SK-N-SH (cell line): ENCODE data around the gene NCS1.
"Not testable (repeated sequence)": the region's sequence is repeated elsewhere in the genome, so short reads cannot be mapped to it uniquely, and the experiment has no call there.

ENCODE experiments used
- EZH2phosphoT487 ChIP-seq: fragments of 200-600 bp; sonication (generic); IDR thresholded peaks from 2 replicates; pipeline ENCODE4 v1.6.1; 2017; ENCODE audit warnings: low read depth, mixed run types, mild to moderate bottlenecking, antibody characterized with exemption, moderate library complexity, borderline replicate concordance
- GATA2 ChIP-seq: sonication (generic); formaldehyde crosslinking; IDR thresholded peaks from 2 replicates; pipeline ENCODE4 v1.5.0; 2020; ENCODE audit warnings: mild to moderate bottlenecking, missing genetic modification reagents
- JUND ChIP-seq: IDR thresholded peaks from 2 replicates; pipeline ENCODE4 v1.4.0; 2012
- MEF2A ChIP-seq: IDR thresholded peaks from 2 replicates; pipeline ENCODE4 v1.4.0; 2012; ENCODE audit warnings: low read depth, borderline replicate concordance
- MXI1 ChIP-seq: IDR thresholded peaks from 2 replicates; pipeline ENCODE4 v1.6.1; 2012; ENCODE audit warnings: mild to moderate bottlenecking, low read depth, low read length, improper control_type of control experiment
- POLR2AphosphoS5 ChIP-seq: IDR thresholded peaks from 2 replicates; pipeline ENCODE4 v1.6.1; 2012; ENCODE audit warnings: low read depth, low read length
- RFX5 ChIP-seq: IDR thresholded peaks from 2 replicates; pipeline ENCODE4 v1.6.1; 2012; ENCODE audit warnings: mild to moderate bottlenecking, improper control_type of control experiment, low read length
- TAF1 ChIP-seq: IDR thresholded peaks from 2 replicates; pipeline ENCODE4 v1.6.1; 2012; ENCODE audit warnings: low read depth, mild to moderate bottlenecking, low read length, moderate library complexity, borderline replicate concordance
- TCF12 ChIP-seq: IDR thresholded peaks from 2 replicates; pipeline ENCODE4 v1.4.0; 2012
- TF ChIP-seq, protein P1 (sequence below): fragments of 200-600 bp; sonication (generic); IDR thresholded peaks from 2 replicates; pipeline ENCODE4 v1.6.1; 2017; ENCODE audit warnings: antibody characterized with exemption, mild to moderate bottlenecking, moderate library complexity
- TF ChIP-seq, protein P2 (sequence below): IDR thresholded peaks from 2 replicates; pipeline ENCODE4 v1.6.1; 2012; ENCODE audit warnings: mild to moderate bottlenecking, low read depth, low read length, moderate library complexity
- TF ChIP-seq, protein P3 (sequence below): IDR thresholded peaks from 2 replicates; pipeline ENCODE4 v1.4.0; 2012; ENCODE audit warnings: low read depth
- TF ChIP-seq, protein P4 (sequence below): fragments of 150-350 bp; IDR thresholded peaks from 2 replicates; pipeline ENCODE4 v1.6.1; 2017; ENCODE audit warnings: antibody characterized with exemption, low read length, low read depth, borderline replicate concordance
- TF ChIP-seq, protein P5 (sequence below): IDR thresholded peaks from 2 replicates; pipeline ENCODE4 v1.4.0; 2012; ENCODE audit warnings: low read depth, borderline replicate concordance

DNA sequence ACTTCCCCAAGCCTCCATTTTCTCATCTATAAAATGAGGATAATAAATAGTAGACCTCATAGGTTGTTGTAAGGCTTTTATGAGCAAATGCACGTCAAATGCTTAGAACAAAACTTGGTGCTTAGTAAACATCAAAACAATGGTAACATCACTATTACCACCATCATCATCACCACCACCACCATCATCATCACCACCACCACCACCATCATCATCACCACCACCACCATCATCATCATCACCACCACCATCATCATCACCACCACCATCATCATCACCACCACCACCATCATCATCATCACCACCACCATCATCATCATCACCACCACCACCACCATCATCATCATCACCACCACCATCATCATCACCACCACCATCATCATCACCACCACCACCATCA, 105.3 kb downstream of the NCS1 start:
- TF ChIP-seq, protein P1, sequence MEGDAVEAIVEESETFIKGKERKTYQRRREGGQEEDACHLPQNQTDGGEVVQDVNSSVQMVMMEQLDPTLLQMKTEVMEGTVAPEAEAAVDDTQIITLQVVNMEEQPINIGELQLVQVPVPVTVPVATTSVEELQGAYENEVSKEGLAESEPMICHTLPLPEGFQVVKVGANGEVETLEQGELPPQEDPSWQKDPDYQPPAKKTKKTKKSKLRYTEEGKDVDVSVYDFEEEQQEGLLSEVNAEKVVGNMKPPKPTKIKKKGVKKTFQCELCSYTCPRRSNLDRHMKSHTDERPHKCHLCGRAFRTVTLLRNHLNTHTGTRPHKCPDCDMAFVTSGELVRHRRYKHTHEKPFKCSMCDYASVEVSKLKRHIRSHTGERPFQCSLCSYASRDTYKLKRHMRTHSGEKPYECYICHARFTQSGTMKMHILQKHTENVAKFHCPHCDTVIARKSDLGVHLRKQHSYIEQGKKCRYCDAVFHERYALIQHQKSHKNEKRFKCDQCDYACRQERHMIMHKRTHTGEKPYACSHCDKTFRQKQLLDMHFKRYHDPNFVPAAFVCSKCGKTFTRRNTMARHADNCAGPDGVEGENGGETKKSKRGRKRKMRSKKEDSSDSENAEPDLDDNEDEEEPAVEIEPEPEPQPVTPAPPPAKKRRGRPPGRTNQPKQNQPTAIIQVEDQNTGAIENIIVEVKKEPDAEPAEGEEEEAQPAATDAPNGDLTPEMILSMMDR = not testable (repeated sequence)
- TF ChIP-seq, protein P2, sequence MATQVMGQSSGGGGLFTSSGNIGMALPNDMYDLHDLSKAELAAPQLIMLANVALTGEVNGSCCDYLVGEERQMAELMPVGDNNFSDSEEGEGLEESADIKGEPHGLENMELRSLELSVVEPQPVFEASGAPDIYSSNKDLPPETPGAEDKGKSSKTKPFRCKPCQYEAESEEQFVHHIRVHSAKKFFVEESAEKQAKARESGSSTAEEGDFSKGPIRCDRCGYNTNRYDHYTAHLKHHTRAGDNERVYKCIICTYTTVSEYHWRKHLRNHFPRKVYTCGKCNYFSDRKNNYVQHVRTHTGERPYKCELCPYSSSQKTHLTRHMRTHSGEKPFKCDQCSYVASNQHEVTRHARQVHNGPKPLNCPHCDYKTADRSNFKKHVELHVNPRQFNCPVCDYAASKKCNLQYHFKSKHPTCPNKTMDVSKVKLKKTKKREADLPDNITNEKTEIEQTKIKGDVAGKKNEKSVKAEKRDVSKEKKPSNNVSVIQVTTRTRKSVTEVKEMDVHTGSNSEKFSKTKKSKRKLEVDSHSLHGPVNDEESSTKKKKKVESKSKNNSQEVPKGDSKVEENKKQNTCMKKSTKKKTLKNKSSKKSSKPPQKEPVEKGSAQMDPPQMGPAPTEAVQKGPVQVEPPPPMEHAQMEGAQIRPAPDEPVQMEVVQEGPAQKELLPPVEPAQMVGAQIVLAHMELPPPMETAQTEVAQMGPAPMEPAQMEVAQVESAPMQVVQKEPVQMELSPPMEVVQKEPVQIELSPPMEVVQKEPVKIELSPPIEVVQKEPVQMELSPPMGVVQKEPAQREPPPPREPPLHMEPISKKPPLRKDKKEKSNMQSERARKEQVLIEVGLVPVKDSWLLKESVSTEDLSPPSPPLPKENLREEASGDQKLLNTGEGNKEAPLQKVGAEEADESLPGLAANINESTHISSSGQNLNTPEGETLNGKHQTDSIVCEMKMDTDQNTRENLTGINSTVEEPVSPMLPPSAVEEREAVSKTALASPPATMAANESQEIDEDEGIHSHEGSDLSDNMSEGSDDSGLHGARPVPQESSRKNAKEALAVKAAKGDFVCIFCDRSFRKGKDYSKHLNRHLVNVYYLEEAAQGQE = not testable (repeated sequence)
- TF ChIP-seq JUND; RFX5; POLR2AphosphoS5; EZH2phosphoT487; TAF1; GATA2 (CRISPR knock-in tag); TCF12; MXI1; MEF2A: not testable (repeated sequence)
- TF ChIP-seq, protein P3, sequence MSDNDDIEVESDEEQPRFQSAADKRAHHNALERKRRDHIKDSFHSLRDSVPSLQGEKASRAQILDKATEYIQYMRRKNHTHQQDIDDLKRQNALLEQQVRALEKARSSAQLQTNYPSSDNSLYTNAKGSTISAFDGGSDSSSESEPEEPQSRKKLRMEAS = not testable (repeated sequence)
- TF ChIP-seq, protein P4, sequence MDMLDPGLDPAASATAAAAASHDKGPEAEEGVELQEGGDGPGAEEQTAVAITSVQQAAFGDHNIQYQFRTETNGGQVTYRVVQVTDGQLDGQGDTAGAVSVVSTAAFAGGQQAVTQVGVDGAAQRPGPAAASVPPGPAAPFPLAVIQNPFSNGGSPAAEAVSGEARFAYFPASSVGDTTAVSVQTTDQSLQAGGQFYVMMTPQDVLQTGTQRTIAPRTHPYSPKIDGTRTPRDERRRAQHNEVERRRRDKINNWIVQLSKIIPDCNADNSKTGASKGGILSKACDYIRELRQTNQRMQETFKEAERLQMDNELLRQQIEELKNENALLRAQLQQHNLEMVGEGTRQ = not testable (repeated sequence)
- TF ChIP-seq, protein P5, sequence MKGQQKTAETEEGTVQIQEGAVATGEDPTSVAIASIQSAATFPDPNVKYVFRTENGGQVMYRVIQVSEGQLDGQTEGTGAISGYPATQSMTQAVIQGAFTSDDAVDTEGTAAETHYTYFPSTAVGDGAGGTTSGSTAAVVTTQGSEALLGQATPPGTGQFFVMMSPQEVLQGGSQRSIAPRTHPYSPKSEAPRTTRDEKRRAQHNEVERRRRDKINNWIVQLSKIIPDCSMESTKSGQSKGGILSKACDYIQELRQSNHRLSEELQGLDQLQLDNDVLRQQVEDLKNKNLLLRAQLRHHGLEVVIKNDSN = not testable (repeated sequence)
